ENCODE results near the gene IKZF3. TPM values are rescaled to one million over a fixed set of nuclear protein-coding genes. Genes with fewer than 3 reads are reported as not detected.

The IKZF3 gene
- total RNA-seq, 1 experiment from 2014 or later, result not detected

DNA sequence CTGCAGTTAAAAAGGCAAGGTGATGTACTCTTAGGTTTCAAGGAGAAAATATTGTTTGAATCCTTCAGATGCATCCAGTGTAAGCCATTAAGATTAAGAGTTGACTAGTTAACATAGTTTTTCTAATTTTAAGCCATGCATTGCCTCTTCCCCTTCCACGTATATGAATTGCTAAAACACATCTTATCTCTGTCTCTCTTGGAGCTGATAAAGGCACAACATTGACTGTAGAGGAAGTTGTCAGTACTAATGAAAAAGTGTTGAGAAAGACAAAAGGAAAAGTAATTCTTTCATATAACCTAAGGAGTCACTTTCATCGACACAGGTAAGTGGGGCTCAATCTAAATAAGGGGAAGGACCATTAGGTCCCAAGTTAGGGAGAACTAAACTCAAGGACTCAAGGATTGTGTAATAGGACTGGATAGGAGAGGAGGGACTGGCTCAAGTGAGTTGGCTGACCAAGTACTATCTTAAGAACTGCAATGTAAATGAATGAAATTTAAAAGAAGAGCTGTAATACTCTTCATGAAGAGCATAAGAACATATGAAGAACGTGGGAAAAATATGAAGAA is 70.7 kb downstream of the IKZF3 start:
- Histone ChIP-seq H3K9me3 (replicated peaks) (no peaks in the 10 kb centered on the region), H3K36me3 (no peaks in the 10 kb centered on the region), H3K27me3 (replicated peaks) (peaks cover 24% of the 10 kb centered on the region; the same call in 1 of the 2 replicates), H3K4me3 (no peak overlapping the region), H3K27ac (no peak overlapping the region), H3K4me1 (replicated peaks) (no peaks in the 10 kb centered on the region)
- no peak for DNase-seq (ENCODE audit: low read depth in 1 of 2, low spot score in 2 of 2)

DNA sequence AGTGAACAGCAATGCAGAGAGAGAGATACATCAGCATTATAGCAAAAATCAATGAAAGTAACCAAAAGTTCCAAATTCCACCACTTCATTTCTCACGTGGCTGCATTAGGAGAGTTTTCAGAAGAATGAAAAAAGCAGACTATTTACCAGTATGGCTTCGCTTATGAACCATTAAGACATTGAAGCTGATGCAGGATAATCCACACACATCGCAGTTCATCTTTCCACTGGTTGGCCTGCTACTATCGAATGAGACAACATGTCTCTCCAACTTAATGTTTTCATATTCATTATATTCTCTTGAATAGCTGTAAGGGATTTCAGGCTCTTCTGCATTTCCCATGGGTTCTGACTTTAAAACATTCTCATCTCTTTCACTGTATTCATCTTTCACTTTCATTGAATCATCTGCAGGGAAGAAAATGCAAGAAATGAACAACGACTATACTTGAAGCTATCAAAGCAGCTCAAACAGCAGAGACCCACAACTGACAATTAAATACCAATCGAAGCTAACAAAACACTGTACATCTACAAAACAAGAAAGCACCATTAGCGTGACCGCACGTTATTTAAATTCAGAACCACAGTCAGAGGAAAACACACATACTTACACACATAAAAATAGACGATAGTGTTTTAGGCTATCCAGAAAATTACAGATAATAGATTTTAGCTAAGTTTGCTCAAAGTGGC is 71.4 kb downstream of the IKZF3 start:
- no peak for DNase-seq (ENCODE audit: low read depth in 1 of 2, low spot score in 2 of 2)
- Histone ChIP-seq H3K27me3 (replicated peaks) (peaks cover 24% of the 10 kb centered on the region; the same call in 1 of the 2 replicates), H3K4me1 (replicated peaks) (no peaks in the 10 kb centered on the region), H3K36me3 (no peaks in the 10 kb centered on the region), H3K9me3 (replicated peaks) (no peaks in the 10 kb centered on the region), H3K27ac (no peak overlapping the region), H3K4me3 (no peak overlapping the region)

DNA sequence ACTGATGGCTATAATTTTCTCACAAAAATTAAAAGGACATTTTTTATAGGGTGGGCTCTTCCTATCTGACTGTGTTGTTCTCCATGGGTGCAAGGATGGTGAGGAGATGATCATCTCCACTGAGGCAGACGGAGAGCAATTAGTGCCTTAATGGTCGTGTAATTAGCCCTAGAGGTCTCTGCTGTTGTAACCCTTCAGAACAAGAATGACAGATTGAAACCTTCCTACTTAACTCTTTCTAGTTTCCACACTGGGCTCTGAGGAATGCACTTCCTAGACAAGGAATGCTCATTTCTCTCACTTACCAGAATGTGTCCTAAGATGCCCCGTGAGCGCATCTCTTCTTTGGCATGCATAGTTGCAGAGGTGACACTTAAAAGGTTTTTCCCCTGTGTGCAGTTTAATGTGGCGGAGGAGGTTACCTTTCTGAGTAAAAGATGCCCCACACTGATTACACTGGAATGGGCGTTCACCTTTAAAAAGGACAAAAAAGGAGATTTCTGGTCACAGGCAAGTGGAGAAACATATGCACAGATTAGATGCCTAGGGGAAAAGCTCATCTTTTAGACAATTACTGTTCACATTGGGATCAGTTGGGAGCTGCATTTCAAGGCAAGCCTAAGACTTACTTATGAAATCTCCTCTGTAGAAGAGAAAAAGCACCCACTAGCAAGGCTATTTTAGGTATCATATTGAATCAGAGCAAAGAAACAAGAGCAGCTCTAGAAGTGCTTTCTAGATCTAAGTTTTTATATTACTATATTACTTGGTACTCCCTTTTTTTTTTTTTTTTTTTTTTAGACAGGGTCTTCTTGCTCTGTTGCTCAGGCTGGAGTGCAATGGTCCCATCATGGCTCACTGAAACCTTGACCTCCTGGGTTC is 72.8 kb downstream of the IKZF3 start:
- no peak for DNase-seq (ENCODE audit: low read depth in 1 of 2, low spot score in 2 of 2)
- Histone ChIP-seq H3K4me3 (no peak overlapping the region), H3K27me3 (replicated peaks) (peaks cover 24% of the 10 kb centered on the region; the same call in 1 of the 2 replicates), H3K9me3 (replicated peaks) (no peaks in the 10 kb centered on the region), H3K4me1 (replicated peaks) (no peaks in the 10 kb centered on the region), H3K27ac (no peak overlapping the region), H3K36me3 (no peaks in the 10 kb centered on the region)

DNA sequence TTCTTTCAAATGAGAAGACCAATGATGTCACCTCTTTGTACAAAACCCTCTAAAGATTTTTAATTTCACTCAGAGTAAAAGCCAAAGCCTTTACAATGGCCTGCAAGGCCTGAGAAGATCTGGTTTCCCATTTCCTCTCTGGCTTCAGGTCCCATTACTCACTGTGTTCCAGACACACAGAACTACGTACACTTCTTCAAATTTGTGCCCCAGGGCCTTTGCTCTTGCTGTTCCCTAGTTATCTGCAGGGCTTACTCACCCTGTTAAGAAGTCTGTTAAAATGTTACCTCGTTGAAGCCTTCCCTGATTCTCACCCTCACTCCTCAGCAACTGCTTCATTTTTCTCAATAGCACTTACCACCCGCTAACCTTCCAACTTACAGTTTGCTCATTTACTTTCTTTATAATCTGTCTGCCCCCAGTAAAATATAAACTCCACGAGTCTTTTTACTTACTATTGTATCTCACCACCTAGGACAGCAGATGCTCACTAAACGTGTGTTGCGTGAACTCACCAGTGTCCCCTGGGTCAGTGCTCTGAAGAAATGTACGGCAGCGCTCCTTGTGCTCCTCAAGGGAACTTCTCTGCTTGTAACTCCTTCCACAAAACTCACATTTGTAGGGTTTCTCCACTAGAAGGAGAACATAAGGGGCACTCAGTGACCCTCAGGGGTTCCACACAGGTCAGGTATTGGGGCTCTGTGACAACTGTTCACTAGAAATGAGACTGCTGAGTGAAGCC is 76.2 kb downstream of the IKZF3 start:
- no peaks in the 10 kb centered on the region for H3K4me1 ChIP-seq (replicated peaks)
- H3K36me3 ChIP-seq, result no peaks in the 10 kb centered on the region
- no peak overlapping the region for H3K4me3 ChIP-seq
- H3K27me3 ChIP-seq (replicated peaks), result peaks cover 18% of the 10 kb centered on the region; the same call in 1 of the 2 replicates
- DNase-seq (ENCODE audit: low read depth in 1 of 2, low spot score in 2 of 2), result no peak
- H3K9me3 ChIP-seq (replicated peaks), result no peaks in the 10 kb centered on the region
- no peak overlapping the region for H3K27ac ChIP-seq

DNA sequence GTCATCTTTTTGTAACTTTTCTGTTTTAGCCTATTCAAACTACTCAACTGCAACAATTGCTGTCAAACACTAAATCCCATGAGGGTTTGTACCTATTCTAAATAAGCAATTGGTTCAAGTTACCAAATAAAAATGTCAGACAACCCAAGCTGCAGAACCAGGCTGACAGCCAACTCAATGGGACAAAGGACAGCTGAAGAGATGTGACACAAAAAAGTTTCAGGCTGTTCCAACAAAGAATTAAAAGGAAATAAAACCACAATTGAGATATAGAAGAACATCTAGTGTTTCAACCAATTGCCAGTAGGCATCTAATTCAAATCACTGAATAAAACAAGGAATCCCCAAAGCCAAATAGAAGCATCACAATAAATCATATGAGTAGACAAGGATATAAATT is 77.1 kb downstream of the IKZF3 start:
- H3K27me3 ChIP-seq (replicated peaks), result peaks cover 19% of the 10 kb centered on the region; the same call in 1 of the 2 replicates
- H3K4me1 ChIP-seq (replicated peaks), result no peaks in the 10 kb centered on the region
- DNase-seq (ENCODE audit: low read depth in 1 of 2, low spot score in 2 of 2), result no peak

DNA sequence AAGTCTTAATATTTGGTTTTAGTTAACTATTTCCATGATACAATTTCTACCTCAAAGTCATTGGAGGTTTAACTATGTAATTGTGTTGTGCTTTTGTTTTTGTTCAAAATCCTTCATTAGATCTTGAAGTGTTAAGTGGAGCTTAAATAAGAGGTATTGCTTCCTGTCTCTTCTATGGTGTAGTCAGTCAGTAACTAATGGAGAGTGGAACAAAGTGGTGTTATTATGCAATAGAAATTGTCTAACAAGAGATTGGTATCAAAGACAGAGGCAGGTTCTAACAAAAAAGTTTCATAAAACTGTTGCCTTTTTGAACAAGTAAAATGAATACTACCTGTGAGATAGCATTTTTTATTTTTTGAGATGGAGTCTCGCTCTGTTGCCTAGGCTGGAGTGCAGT is 81.1 kb downstream of the IKZF3 start:
- Histone ChIP-seq H3K9me3 (replicated peaks) (no peaks in the 10 kb centered on the region), H3K27ac (no peak overlapping the region), H3K4me1 (replicated peaks) (peaks cover 10% of the 10 kb centered on the region; the same call in 1 of the 2 replicates), H3K4me3 (no peak overlapping the region), H3K36me3 (no peaks in the 10 kb centered on the region), H3K27me3 (replicated peaks) (peaks cover 16% of the 10 kb centered on the region; the same call in 1 of the 2 replicates)
- DNase-seq (ENCODE audit: low read depth in 1 of 2, low spot score in 2 of 2), result no peak

More for the DNA sequence above, 77.1 kb downstream of the IKZF3 start:
- no peak overlapping the region for H3K27ac ChIP-seq
- H3K36me3 ChIP-seq, result no peaks in the 10 kb centered on the region
- H3K9me3 ChIP-seq (replicated peaks), result no peaks in the 10 kb centered on the region
- H3K4me3 ChIP-seq, result no peak overlapping the region

DNA sequence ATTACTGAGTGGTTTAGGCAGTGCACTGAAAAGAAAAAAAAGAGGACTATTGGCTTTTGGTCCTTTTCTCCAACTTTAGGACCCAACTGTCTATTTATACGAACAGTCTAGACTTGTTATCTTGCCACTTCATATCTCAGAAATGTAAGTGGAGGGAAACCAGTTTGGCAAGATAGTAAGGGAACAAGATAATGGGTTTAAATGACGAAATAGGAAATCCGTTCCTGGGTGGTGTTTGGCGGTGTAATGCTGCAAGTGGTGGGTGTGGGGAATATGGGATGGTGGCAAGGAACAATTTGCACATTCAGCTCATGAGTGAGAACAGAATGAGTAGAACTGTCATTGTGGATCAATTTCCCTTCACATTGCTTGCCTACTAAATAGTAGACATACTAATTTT is 81.6 kb downstream of the IKZF3 start:
- no peak for DNase-seq (ENCODE audit: low read depth in 1 of 2, low spot score in 2 of 2)
- Histone ChIP-seq H3K4me3 (no peak overlapping the region), H3K27ac (no peak overlapping the region), H3K27me3 (replicated peaks) (peaks cover 16% of the 10 kb centered on the region), H3K36me3 (no peaks in the 10 kb centered on the region), H3K9me3 (replicated peaks) (no peaks in the 10 kb centered on the region), H3K4me1 (replicated peaks) (peaks cover 10% of the 10 kb centered on the region; the same call in 1 of the 2 replicates)

DNA sequence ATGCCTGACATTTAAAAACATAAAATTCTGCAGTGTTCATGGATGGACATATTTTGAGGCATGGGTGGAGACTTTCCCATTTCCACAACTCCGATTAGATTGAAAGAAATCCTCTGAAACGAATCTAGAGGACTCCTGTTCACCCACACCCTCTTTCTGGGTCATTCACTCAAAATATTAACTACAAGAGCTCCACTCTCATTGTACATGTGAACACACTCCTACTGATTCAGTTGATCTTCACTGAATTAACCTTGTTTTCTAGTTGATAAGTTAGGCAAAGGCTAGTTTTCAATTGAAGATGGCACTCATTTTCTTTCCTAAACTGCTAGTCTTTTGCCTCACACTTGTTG is 82.3 kb downstream of the IKZF3 start:
- Histone ChIP-seq H3K36me3 (no peaks in the 10 kb centered on the region), H3K9me3 (replicated peaks) (no peaks in the 10 kb centered on the region), H3K27me3 (replicated peaks) (peaks cover 16% of the 10 kb centered on the region), H3K4me1 (replicated peaks) (peaks cover 10% of the 10 kb centered on the region; the same call in 1 of the 2 replicates), H3K27ac (no peak overlapping the region), H3K4me3 (no peak overlapping the region)
- no peak for DNase-seq (ENCODE audit: low read depth in 1 of 2, low spot score in 2 of 2)

DNA sequence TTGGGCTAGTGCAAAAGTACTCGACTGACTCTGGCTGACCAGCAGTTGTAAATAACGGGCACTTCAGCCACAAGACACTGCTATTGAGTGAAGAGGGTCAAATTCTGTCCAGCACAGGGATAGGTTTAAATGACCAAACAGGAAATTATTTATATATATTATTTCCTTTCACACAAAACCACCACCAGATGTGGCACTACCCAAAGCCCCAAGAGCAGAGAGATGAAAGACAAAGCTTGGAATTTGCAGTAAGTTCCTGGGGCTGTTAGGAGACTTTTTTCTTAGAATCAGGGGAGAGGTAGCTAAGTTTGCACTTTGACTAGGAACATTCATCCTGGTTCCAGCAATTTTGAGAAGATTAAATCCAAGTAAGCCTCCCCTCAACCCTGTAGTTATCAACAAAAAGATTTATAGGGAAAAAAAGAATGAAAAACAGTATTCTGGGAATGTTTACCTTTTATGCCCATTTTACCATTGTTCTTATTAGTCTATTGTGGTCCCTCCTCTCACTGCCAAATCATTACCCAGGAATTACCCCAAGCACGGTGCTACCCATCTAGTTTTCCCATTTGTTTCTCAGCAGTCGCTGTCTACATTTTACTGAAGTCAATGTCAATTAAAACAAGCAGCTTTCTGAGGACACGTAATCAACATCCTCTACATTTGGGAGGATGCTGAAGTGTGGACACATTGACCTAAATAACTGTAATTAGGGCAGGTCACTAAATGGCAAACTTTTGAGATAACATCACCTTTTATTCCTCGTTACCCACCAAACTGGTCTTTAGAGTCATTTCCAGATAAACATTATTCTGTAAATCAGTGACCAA is 82.9 kb downstream of the IKZF3 start:
- Histone ChIP-seq H3K36me3 (no peaks in the 10 kb centered on the region), H3K9me3 (replicated peaks) (no peaks in the 10 kb centered on the region), H3K27me3 (replicated peaks) (peaks cover 22% of the 10 kb centered on the region), H3K27ac (no peak overlapping the region), H3K4me3 (no peak overlapping the region), H3K4me1 (replicated peaks) (peaks cover 10% of the 10 kb centered on the region; the same call in 1 of the 2 replicates)
- DNase-seq (ENCODE audit: low read depth in 1 of 2, low spot score in 2 of 2), result no peak

DNA sequence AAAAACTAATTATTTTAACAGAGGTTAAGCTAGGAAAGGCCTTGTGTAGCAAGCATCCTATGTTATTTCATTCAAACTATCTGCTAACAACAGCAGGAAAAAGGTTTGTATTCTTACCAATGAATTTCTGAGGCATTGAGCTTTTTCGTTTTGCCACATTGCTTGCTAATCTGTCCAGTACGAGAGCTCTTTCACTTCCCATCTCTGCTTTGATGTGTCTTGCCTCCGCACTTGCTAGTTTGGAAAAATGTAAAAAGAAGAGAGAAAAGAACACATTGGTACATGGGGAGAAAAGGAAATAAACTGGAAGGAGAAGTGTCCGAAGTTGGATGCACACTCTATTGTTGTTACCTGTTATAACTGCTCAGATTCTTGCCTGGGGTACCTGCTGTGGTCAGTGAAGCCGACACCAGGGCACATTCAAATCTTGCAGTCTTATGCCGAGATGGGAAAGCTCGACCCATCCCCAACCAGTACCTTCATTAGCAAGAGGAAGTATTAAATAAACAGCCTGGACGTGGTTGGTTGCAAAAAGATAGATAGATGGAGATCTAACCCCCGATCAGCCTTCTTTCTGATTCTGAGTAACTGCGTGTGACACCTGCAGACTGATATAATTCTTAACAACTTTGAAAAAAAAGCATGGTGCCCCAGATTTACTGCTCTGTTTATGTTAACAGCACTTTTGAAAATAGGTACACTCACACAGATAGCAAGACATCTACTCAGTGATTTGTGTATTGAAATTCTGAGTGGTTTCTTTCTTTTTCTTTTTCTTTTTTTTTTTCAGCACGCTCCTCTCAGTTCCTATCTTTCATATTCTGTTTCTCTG is 86.4 kb downstream of the IKZF3 start:
- no peak overlapping the region for H3K4me3 ChIP-seq
- no peaks in the 10 kb centered on the region for H3K36me3 ChIP-seq
- no peak overlapping the region for H3K27ac ChIP-seq
- H3K27me3 ChIP-seq (replicated peaks), result peaks cover 31% of the 10 kb centered on the region
- H3K9me3 ChIP-seq (replicated peaks), result no peaks in the 10 kb centered on the region
- DNase-seq (ENCODE audit: low read depth in 1 of 2, low spot score in 2 of 2), result no peak
- H3K4me1 ChIP-seq (replicated peaks), result peaks cover 10% of the 10 kb centered on the region; the same call in 1 of the 2 replicates

DNA sequence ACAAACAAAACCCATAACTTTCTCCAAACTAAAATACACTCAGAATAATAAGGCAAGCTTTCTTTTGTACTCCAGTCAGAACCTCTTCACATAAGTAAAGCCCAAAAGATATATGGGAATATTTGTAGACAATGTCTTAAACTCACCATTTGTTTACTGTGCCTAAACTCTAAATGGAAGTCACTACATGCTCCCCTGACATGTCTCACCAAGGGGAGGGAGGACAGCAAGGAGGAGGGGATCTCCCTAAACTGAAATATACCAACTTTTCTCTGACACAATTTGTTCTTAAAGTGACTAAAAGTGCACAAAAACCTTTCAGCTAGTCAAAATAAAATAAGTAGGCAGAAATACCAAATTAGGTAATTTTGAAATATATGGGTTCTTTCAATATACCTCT is 87.9 kb downstream of the IKZF3 start:
- no peak overlapping the region for H3K27ac ChIP-seq
- H3K4me1 ChIP-seq (replicated peaks), result peaks cover 5% of the 10 kb centered on the region; the same call in 1 of the 2 replicates
- no peaks in the 10 kb centered on the region for H3K9me3 ChIP-seq (replicated peaks)
- no peaks in the 10 kb centered on the region for H3K36me3 ChIP-seq
- peaks cover 17% of the 10 kb centered on the region for H3K27me3 ChIP-seq (replicated peaks)
- no peak for DNase-seq (ENCODE audit: low read depth in 1 of 2, low spot score in 2 of 2)
- no peak overlapping the region for H3K4me3 ChIP-seq

DNA sequence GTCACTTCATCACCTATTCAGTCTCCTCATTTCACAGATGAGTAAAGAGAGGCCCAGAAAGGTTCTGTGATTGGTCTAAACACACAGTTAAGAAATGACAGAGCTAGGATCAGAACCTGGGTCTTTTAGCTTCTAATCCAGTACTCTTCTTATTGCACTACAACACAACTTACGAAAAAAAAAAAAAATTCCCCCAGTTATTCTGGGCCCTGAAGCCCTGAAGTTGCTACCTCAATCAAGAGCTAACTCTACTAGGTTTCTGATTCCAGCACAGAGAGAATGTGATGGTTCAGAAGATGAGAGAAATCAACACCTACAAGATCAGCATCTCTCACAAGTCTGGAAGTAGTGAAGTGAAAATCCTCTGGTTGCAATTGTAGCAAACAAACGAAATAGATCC is 89.1 kb downstream of the IKZF3 start:
- no peak overlapping the region for H3K4me3 ChIP-seq
- no peak for DNase-seq (ENCODE audit: low read depth in 1 of 2, low spot score in 2 of 2)
- no peaks in the 10 kb centered on the region for H3K9me3 ChIP-seq (replicated peaks)
- peaks cover 3% of the 10 kb centered on the region for H3K4me1 ChIP-seq (replicated peaks)
- peaks cover 17% of the 10 kb centered on the region for H3K27me3 ChIP-seq (replicated peaks)
- H3K36me3 ChIP-seq, result no peaks in the 10 kb centered on the region
- H3K27ac ChIP-seq, result no peak overlapping the region
